Psoas muscle (tissue), 8 donors: ENCODE results near the gene ANKRD34C. TPM values are rescaled to one million over a fixed set of nuclear protein-coding genes. Genes with fewer than 3 reads are reported as not detected.
"Not testable (repeated sequence)": the region's sequence is repeated elsewhere in the genome, so short reads cannot be mapped to it uniquely, and the experiment has no call there.

Experiments used
- ATAC-seq, 4 donors: fragments of 200-7000 bp; cut with Tn5 transposase; one replicate each; pipeline ENCODE4 v1.9.1; 2020; ENCODE audit warnings: moderate library complexity in 3 of 4, mild to moderate bottlenecking in 2 of 4
- DNase-seq, 2 donors: peaks; one replicate each; pipeline ENCODE4 v3.0.0-alpha.2; 2020
- H3K27ac ChIP-seq: fragments of 200-600 bp; one replicate; pipeline ENCODE4 v1.8.0; 2022
- H3K27me3 ChIP-seq, 3 donors: fragments of 200-600 bp in 1 of 3; one replicate each; pipeline versions ENCODE4 v1.6.1 to v1.8.0; 2013 to 2022; ENCODE audit warnings: low read length in 2 of 3, mild to moderate bottlenecking in 2 of 3, moderate library complexity in 1 of 3; ENCODE audit not compliant: insufficient read depth in 3 of 3
- H3K36me3 ChIP-seq, 2 donors: fragments of 200-600 bp in 1 of 2; one replicate each; pipeline versions ENCODE4 v1.6.1 to v1.8.0; 2013 to 2022; ENCODE audit warnings: low read depth in 1 of 2, mild to moderate bottlenecking in 1 of 2, moderate library complexity in 1 of 2; ENCODE audit not compliant: insufficient read depth in 1 of 2
- H3K4me1 ChIP-seq: fragments of 200-600 bp; one replicate; pipeline ENCODE4 v1.8.0; 2022
- H3K4me3 ChIP-seq: fragments of 200-600 bp; one replicate; pipeline ENCODE4 v1.8.0; 2022; ENCODE audit warnings: mild to moderate bottlenecking
- H3K9me3 ChIP-seq: fragments of 200-600 bp; one replicate; pipeline ENCODE4 v1.8.0; 2022
- WGBS, 3 donors: extraction: QIAGEN DNeasy Blood & Tissue Kit; methylation state at CpG; one replicate each; pipeline versions ENCODE4 v1.1.6 to v1.1.7; 2013; 5-methylcytosine and 5-hydroxymethylcytosine counted together
- intact Hi-C, 2 donors: fragments of 100-400 bp; cut with DNase I; formaldehyde crosslinking; loops; one replicate each; pipeline versions ENCODE4 v1.11.0 to v1.14.2; 2022
- polyA plus RNA-seq, 3 donors: library from polyadenylated mRNA; stranded (reverse); fragments of 200-250 nt; gene quantifications; one replicate each; pipeline ENCODE4 v1.2.3, GENCODE V29; 2013
- total RNA-seq, 4 donors: library from RNA; stranded (reverse); fragmentation: NEBNext Ultra II Directional in 2 of 4; extraction: Animal tissue kit (Norgen Biotek cat#: 25700) in 2 of 4; gene quantifications; one replicate each; pipeline versions ENCODE4 v1.2.1 to v1.2.4, GENCODE V29; 2021 to 2023
- TF ChIP-seq, protein P1 (sequence below): fragments of 200-600 bp; IDR thresholded peaks from one replicate; pipeline ENCODE4 v1.8.0; 2022; ENCODE audit warnings: antibody characterized with exemption
- donor health status: healthy with polysubstance abuse.
- donor health status: DM: no; HTN: no; CAD: no; lungs with moderate emphysema.
- donor health status: Bipolar disorder and iron deficiency.
- donor health status: healthy.
- donor health status: DM: yes; HTN: yes; CAD: no.
- donor health status: DM: no; HTN: no; CAD: no.
- donor health status: DM: no; HTN: no; CAD: no.
- donor health status: DM: yes; HTN: yes; CAD: no.

The ANKRD34C gene
- total and polyA plus RNA-seq, 7 donors: 0.01 to 0.03 TPM; not detected in 5

- no peak for ATAC-seq
- Histone ChIP-seq H3K27ac (no peak overlapping the region), H3K27me3 (peaks cover 0 to 8% (median 2%) of the 10 kb centered on the region in 3 donors), H3K9me3 (no peaks in the 10 kb centered on the region), H3K4me3 (no peak overlapping the region), H3K4me1 (peaks cover 6% of the 10 kb centered on the region), H3K36me3 (no peaks in the 10 kb centered on the region)
- intact Hi-C loops: no loop called here
- TF ChIP-seq, protein P1, sequence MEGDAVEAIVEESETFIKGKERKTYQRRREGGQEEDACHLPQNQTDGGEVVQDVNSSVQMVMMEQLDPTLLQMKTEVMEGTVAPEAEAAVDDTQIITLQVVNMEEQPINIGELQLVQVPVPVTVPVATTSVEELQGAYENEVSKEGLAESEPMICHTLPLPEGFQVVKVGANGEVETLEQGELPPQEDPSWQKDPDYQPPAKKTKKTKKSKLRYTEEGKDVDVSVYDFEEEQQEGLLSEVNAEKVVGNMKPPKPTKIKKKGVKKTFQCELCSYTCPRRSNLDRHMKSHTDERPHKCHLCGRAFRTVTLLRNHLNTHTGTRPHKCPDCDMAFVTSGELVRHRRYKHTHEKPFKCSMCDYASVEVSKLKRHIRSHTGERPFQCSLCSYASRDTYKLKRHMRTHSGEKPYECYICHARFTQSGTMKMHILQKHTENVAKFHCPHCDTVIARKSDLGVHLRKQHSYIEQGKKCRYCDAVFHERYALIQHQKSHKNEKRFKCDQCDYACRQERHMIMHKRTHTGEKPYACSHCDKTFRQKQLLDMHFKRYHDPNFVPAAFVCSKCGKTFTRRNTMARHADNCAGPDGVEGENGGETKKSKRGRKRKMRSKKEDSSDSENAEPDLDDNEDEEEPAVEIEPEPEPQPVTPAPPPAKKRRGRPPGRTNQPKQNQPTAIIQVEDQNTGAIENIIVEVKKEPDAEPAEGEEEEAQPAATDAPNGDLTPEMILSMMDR: no peak
- no peak for DNase-seq
- 76 to 94% (median 85%) methylated on average over 9 of the region's 9 CpGs for WGBS, 3 donors
These were observed 34.3 kb downstream of the ANKRD34C start for GRCh38 chr15:79316864-79317263.

- H3K4me3 ChIP-seq, ATAC-seq, H3K27me3 ChIP-seq, intact Hi-C loops, H3K4me1 ChIP-seq, H3K9me3 ChIP-seq, H3K27ac ChIP-seq, DNase-seq, H3K36me3 ChIP-seq: not testable (repeated sequence)
- WGBS, 3 donors: 94 to 98% (median 97%) methylated on average over 9 of the region's 9 CpGs
These were observed 37.5 kb downstream of the ANKRD34C start for GRCh38 chr15:79319973-79320372.

DNA sequence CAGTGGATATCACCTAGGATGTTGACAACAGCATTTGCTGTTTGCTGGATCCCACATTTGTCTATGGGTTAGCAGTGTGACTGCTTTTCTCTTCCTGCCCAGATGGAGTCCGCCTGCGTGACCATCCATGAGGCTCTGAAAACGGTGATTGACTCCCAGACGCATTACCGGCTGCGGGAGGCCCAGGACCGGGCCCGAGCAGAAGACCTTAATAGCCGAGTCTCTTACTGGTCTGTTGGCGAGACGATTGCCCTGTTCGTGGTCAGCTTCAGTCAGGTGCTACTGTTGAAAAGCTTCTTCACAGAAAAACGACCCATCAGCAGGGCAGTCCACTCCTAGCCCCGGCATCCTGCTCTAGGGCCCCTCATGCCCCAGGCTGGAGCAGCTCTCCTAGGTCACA is 39.4 kb downstream of the ANKRD34C start:
- H3K27me3 ChIP-seq: no peaks in the 10 kb centered on the region
- 90 to 93% (median 92%) methylated on average over 14 of the region's 14 CpGs for WGBS, 3 donors
- H3K36me3 ChIP-seq: no peaks in the 10 kb centered on the region
- no peaks in the 10 kb centered on the region for H3K9me3 ChIP-seq
- ATAC-seq (no peak), DNase-seq (no peak)
- H3K4me3 ChIP-seq: no peak overlapping the region
- H3K4me1 ChIP-seq: no peaks in the 10 kb centered on the region
- intact Hi-C loops: no loop called here
- TF ChIP-seq, protein P1: no peak
- no peak overlapping the region for H3K27ac ChIP-seq

- Histone ChIP-seq H3K4me3 (no peak overlapping the region), H3K9me3 (no peaks in the 10 kb centered on the region), H3K36me3 (no peaks in the 10 kb centered on the region), H3K27ac (no peak overlapping the region), H3K4me1 (no peaks in the 10 kb centered on the region), H3K27me3 (no peaks in the 10 kb centered on the region)
- intact Hi-C loops: no loop called here
- 92 to 95% (median 93%) methylated on average over 3 of the region's 3 CpGs for WGBS, 3 donors
- TF ChIP-seq, protein P1: no peak
- ATAC-seq (no peak), DNase-seq (no peak)
These were observed 39.8 kb downstream of the ANKRD34C start for GRCh38 chr15:79322306-79322705.

GRCh38 chr15:79322945-79323344 is 40.4 kb downstream of the ANKRD34C start:
- no peaks in the 10 kb centered on the region for H3K9me3 ChIP-seq
- H3K4me3 ChIP-seq: no peak overlapping the region
- no peaks in the 10 kb centered on the region for H3K36me3 ChIP-seq
- TF ChIP-seq, protein P1: no peak
- intact Hi-C loops: no loop called here
- DNase-seq (no peak), ATAC-seq (no peak)
- 79 to 82% (median 79%) methylated on average over 6 of the region's 6 CpGs for WGBS, 3 donors
- no peaks in the 10 kb centered on the region for H3K4me1 ChIP-seq
- no peaks in the 10 kb centered on the region for H3K27me3 ChIP-seq
- H3K27ac ChIP-seq: no peak overlapping the region
